ENCODE data around the gene CABCOCO1. TPM values are rescaled to one million over a fixed set of nuclear protein-coding genes. Genes with fewer than 3 reads are reported as not detected.

Gene CABCOCO1
- polyA plus RNA-seq, 1 donor (not counting 4 experiments of a cell fraction or from before 2014, with no cell fraction given) = 0.17 TPM

DNA sequence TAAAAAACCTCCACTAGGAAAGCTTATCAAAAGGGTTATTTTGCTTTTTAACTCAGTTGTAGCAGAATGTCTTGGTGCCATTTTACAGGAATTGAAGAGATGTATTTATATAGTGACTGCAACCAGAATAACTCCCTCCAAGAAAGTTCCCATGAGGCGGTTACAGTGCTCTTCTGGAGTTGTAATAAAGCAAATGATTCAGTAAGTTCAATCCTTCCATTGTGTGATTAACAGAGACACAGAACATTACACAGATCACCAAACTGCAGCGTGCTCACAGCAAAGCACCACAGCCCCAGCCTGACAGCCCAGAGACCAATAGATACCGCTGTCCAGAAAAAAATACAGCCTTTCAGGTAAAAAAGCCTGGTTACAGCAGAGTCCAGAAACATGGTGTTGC lies 21.9 kb upstream of the CABCOCO1 start:
- H3K27ac ChIP-seq (ENCODE audit: control insufficient read depth, insufficient read depth, low read length) = no peak overlapping the region
- peaks cover 9% of the 10 kb centered on the region for H3K4me1 ChIP-seq (ENCODE audit: control insufficient read depth, extremely low read depth, insufficient read depth, low read length)
- no peaks in the 10 kb centered on the region for H3K79me2 ChIP-seq (ENCODE audit: control insufficient read depth, insufficient read depth, low read length)
- H3K4me2 ChIP-seq (ENCODE audit: control insufficient read depth, extremely low read depth, insufficient read depth, low read depth, low read length) = no peak overlapping the region
- no peak for FAIRE-seq
- H3K9ac ChIP-seq (ENCODE audit: control insufficient read depth, extremely low read depth, insufficient read depth, low read length) = no peak overlapping the region
- no peaks in the 10 kb centered on the region for H3K9me1 ChIP-seq (ENCODE audit: control insufficient read depth, extremely low read depth, insufficient read depth, low read length)
- DNase-seq (ENCODE audit: low read depth, low spot score) = no peak
- dilution Hi-C loops (cut with MboI; ENCODE audit: extremely low pct_ligation_motif_present, low sequenced_read_pairs) = no loop called here
- no peaks in the 10 kb centered on the region for H3K27me3 ChIP-seq (ENCODE audit: control insufficient read depth, extremely low read depth, insufficient read depth, low read length)
- H4K20me1 ChIP-seq (ENCODE audit: control insufficient read depth, extremely low read depth, insufficient read depth, low read length) = no peaks in the 10 kb centered on the region
- TF ChIP-seq, protein P1, sequence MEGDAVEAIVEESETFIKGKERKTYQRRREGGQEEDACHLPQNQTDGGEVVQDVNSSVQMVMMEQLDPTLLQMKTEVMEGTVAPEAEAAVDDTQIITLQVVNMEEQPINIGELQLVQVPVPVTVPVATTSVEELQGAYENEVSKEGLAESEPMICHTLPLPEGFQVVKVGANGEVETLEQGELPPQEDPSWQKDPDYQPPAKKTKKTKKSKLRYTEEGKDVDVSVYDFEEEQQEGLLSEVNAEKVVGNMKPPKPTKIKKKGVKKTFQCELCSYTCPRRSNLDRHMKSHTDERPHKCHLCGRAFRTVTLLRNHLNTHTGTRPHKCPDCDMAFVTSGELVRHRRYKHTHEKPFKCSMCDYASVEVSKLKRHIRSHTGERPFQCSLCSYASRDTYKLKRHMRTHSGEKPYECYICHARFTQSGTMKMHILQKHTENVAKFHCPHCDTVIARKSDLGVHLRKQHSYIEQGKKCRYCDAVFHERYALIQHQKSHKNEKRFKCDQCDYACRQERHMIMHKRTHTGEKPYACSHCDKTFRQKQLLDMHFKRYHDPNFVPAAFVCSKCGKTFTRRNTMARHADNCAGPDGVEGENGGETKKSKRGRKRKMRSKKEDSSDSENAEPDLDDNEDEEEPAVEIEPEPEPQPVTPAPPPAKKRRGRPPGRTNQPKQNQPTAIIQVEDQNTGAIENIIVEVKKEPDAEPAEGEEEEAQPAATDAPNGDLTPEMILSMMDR (optimal IDR thresholded peaks at IDR 0.05 in 1 of 3, IDR thresholded peaks at IDR 0.05 in 1 of 3, conservative IDR thresholded peaks at IDR 0.05 in 1 of 3; ENCODE audit: extremely low read depth in 1 of 3, insufficient read depth in 2 of 3, low read length in 3 of 3) = no peak
- TF ChIP-seq EZH2 (IDR thresholded peaks at IDR 0.05; ENCODE audit: low read length) = no peak
- H3K9me3 ChIP-seq (ENCODE audit: control insufficient read depth, low read depth, low read length) = no peaks in the 10 kb centered on the region
- H2AFZ ChIP-seq (ENCODE audit: control insufficient read depth, low read length) = no peak overlapping the region
- H3K36me3 ChIP-seq (ENCODE audit: control insufficient read depth in 2 of 2, extremely low read depth in 1 of 2, insufficient read depth in 2 of 2, low read length in 2 of 2) = no peaks in the 10 kb centered on the region
- H3K4me3 ChIP-seq (ENCODE audit: control insufficient read depth in 2 of 3, extremely low read depth in 1 of 3, insufficient read depth in 2 of 3, low read depth in 1 of 3, low read length in 3 of 3) = no peak overlapping the region

DNA sequence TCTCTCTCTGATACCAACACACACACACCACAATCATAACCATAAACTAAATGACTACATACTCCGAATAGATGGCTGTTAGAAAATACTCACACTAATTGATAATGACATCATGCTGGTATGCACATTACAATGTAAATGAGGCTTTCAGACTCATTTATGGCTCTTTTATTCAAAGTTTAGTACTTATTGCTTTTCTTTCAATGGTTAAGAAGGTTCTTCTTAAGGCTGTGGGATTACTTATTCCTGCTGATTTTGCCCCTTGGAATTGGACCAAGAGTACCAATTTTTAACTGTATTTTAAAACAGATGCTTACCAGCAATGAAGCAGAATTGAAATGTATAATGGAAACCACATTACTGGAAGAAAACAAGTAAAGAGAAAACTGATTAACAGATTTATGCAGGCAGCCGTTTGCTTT lies 20.6 kb upstream of the CABCOCO1 start:
- peaks cover 7% of the 10 kb centered on the region for H3K4me1 ChIP-seq (ENCODE audit: control insufficient read depth, extremely low read depth, insufficient read depth, low read length)
- H3K4me3 ChIP-seq (ENCODE audit: control insufficient read depth in 2 of 3, extremely low read depth in 1 of 3, insufficient read depth in 2 of 3, low read depth in 1 of 3, low read length in 3 of 3) = peak overlapping the region in 1 of 3 experiments; percentile 15
- FAIRE-seq (no peak), DNase-seq (ENCODE audit: low read depth, low spot score) (no peak)
- no peak overlapping the region for H3K27ac ChIP-seq (ENCODE audit: control insufficient read depth, insufficient read depth, low read length)
- H4K20me1 ChIP-seq (ENCODE audit: control insufficient read depth, extremely low read depth, insufficient read depth, low read length) = no peaks in the 10 kb centered on the region
- no peaks in the 10 kb centered on the region for H3K79me2 ChIP-seq (ENCODE audit: control insufficient read depth, insufficient read depth, low read length)
- dilution Hi-C loops (cut with MboI; ENCODE audit: extremely low pct_ligation_motif_present, low sequenced_read_pairs) = no loop called here
- H3K9ac ChIP-seq (ENCODE audit: control insufficient read depth, extremely low read depth, insufficient read depth, low read length) = no peak overlapping the region
- no peaks in the 10 kb centered on the region for H3K27me3 ChIP-seq (ENCODE audit: control insufficient read depth, extremely low read depth, insufficient read depth, low read length)
- TF ChIP-seq, protein P1 (optimal IDR thresholded peaks at IDR 0.05 in 1 of 3, IDR thresholded peaks at IDR 0.05 in 1 of 3, conservative IDR thresholded peaks at IDR 0.05 in 1 of 3; ENCODE audit: extremely low read depth in 1 of 3, insufficient read depth in 2 of 3, low read length in 3 of 3) = no peak
- no peak for TF ChIP-seq EZH2 (IDR thresholded peaks at IDR 0.05; ENCODE audit: low read length)
- no peak overlapping the region for H2AFZ ChIP-seq (ENCODE audit: control insufficient read depth, low read length)
- H3K4me2 ChIP-seq (ENCODE audit: control insufficient read depth, extremely low read depth, insufficient read depth, low read depth, low read length) = no peak overlapping the region
- H3K9me1 ChIP-seq (ENCODE audit: control insufficient read depth, extremely low read depth, insufficient read depth, low read length) = no peaks in the 10 kb centered on the region
- no peaks in the 10 kb centered on the region for H3K36me3 ChIP-seq (ENCODE audit: control insufficient read depth in 2 of 2, extremely low read depth in 1 of 2, insufficient read depth in 2 of 2, low read length in 2 of 2)
- H3K9me3 ChIP-seq (ENCODE audit: control insufficient read depth, low read depth, low read length) = no peaks in the 10 kb centered on the region
